Sigmoid colon (tissue), 7 donors: ENCODE results near the gene VASH2. TPM values are rescaled to one million over a fixed set of nuclear protein-coding genes. Genes with fewer than 3 reads are reported as not detected.

Experiments used
- DNase-seq: peaks from one replicate; pipeline ENCODE4 v3.0.0-alpha.2; 2019
- H3K27ac ChIP-seq, 4 donors: fragments of 200-600 bp; sonication (generic); one replicate each; pipeline ENCODE4 v1.5.1; 2016 to 2019; ENCODE audit warnings: mild to moderate bottlenecking in 1 of 4
- H3K27me3 ChIP-seq, 3 donors: fragments of 200-600 bp; sonication (generic); one replicate each; pipeline ENCODE4 v1.5.1; 2019; ENCODE audit warnings: mild to moderate bottlenecking in 1 of 3
- H3K36me3 ChIP-seq, 4 donors: fragments of 200-600 bp; sonication (generic); one replicate each; pipeline ENCODE4 v1.5.1; 2016 to 2019
- H3K4me1 ChIP-seq, 4 donors: fragments of 200-600 bp; sonication (generic); one replicate each; pipeline ENCODE4 v1.5.1; 2017 to 2019
- H3K4me3 ChIP-seq, 4 donors: fragments of 200-600 bp; sonication (generic); one replicate each; pipeline ENCODE4 v1.5.1; 2017 to 2019; ENCODE audit warnings: mild to moderate bottlenecking in 2 of 4, moderate library complexity in 1 of 4
- H3K9me3 ChIP-seq, 4 donors: fragments of 200-600 bp in 3 of 4; sonication (generic) in 3 of 4; one replicate each; pipeline versions ENCODE4 v1.5.1 to v1.6.1; 2013 to 2019
- CTCF ChIP-seq, 4 experiments: fragments of 450-650 bp in 3 of 4; fragments of 200-600 bp in 1 of 4; IDR thresholded peaks; one replicate each; pipeline ENCODE4 v1.5.1; 2016 to 2019; ENCODE audit warnings: antibody characterized with exemption in 4 of 4, mild to moderate bottlenecking in 3 of 4, moderate library complexity in 2 of 4
- EP300 ChIP-seq, 4 donors: sonication (generic); formaldehyde crosslinking; IDR thresholded peaks; one replicate each; pipeline ENCODE4 v1.6.1; 2017; ENCODE audit warnings: antibody characterized with exemption in 4 of 4
- POLR2A ChIP-seq, 2 donors: fragments of 450-650 bp; IDR thresholded peaks; one replicate each; pipeline ENCODE4 v1.6.1; 2016; ENCODE audit warnings: antibody characterized with exemption in 2 of 2, mild to moderate bottlenecking in 2 of 2, moderate library complexity in 2 of 2
- POLR2AphosphoS5 ChIP-seq, 4 donors: sonication (generic); formaldehyde crosslinking; IDR thresholded peaks; one replicate each; pipeline ENCODE4 v1.6.1; 2017; ENCODE audit warnings: antibody characterized with exemption in 4 of 4
- WGBS, 2 donors: extraction: QIAGEN DNeasy Blood & Tissue Kit; methylation state at CpG; one replicate each; pipeline ENCODE4 v1.1.7; 2013; 5-methylcytosine and 5-hydroxymethylcytosine counted together
- intact Hi-C: fragments of 100-400 bp; cut with DNase I; formaldehyde crosslinking; loops from one replicate; pipeline ENCODE4 v1.15.1; 2023
- polyA plus RNA-seq, 3 donors: library from polyadenylated mRNA; stranded (reverse); fragments of 200-250 nt; gene quantifications; one replicate each; pipeline ENCODE4 v1.2.3, GENCODE V29; 2013
- total RNA-seq, 4 donors: library from RNA; depleted of rRNA; stranded (reverse); fragments of >200 nt; gene quantifications; one replicate each; pipeline ENCODE4 v1.1.0, GENCODE V29; 2016
- donor health status: healthy with polysubstance abuse.
- donor health status: Bipolar disorder and iron deficiency.
- donor health status: healthy.

The VASH2 gene
- total and polyA plus RNA-seq, 7 donors, result under 0.01 to 2.1 (median 0.27) TPM

DNA sequence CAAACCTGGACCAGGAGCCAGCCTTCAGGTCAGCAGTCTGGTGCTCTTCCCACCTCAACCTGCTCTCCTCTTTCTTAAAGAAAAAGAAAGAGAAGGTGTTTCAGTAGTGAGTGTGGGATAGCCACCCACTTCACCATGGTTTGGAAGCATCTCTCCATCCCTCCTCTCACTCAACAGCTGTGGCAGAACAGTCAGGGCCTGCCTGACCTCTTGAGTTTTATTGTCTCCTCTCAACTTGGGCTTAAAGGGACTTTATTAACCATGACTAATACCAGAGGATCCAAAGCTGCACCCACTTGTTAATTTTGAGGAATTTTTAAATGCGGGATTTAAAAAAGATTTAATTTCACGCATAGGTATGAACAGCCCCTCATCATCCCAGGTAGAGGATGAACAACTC, 570 bp upstream of the VASH2 start:
- H3K27ac ChIP-seq, result no peak overlapping the region

DNA sequence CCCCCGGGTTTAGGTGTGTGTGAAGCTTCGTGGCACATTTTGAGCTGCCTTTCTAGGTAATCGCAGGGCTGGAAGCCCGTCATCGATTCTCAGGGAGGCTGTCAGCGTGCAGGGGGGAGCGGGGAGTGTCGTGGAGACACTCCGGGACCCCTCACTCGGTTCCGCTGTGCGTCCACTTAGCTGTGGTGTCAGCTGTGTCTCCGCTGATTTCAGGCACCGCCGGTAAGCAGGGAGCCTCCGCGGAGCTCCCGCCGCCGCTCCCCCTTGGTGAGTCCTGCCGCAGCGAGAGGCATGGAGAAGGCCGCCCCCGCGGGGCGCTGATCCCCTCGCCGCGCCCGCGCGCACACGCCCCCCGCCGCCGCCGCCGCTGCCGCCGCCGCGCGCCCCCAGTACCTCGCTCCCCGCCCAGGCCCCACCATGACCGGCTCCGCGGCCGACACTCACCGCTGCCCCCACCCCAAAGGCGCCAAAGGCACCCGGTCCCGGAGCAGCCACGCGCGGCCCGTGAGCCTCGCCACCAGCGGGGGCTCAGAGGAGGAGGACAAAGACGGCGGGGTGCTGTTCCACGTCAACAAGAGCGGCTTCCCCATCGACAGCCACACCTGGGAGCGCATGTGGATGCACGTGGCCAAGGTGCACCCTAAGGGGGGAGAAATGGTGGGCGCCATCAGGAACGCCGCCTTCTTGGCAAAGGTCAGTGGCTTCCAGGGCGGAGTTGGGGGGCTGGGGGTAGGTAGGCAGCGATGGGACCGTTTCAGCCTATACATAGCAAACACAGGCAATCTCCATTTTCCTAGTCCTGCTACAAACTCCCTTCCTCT, 995 bp downstream of the VASH2 start:
- Histone ChIP-seq H3K9me3 (no peaks in the 10 kb centered on the region), H3K36me3 (no peaks in the 10 kb centered on the region), H3K4me1 (peaks cover 0 to 23% (median 19%) of the 10 kb centered on the region in 4 donors), H3K27me3 (peaks cover 0 to 28% (median 12%) of the 10 kb centered on the region in 3 donors), H3K4me3 (peak overlapping the region; percentile 28 to 59 (median 48)), H3K27ac (peak overlapping the region in 2 of 4 donors; percentile 45 to 51)
- WGBS, 2 donors, result 7 to 9% methylated on average over 72 of the region's 72 CpGs
- no peak for TF ChIP-seq POLR2AphosphoS5 (IDR thresholded peaks at IDR 0.05)
- no peak for TF ChIP-seq CTCF (IDR thresholded peaks at IDR 0.05)
- TF ChIP-seq POLR2A (IDR thresholded peaks at IDR 0.05), result no peak
- TF ChIP-seq EP300 (IDR thresholded peaks at IDR 0.05), result no peak
- intact Hi-C loops, result no loop called here
- no peak for DNase-seq

More for the DNA sequence above, 570 bp upstream of the VASH2 start:
- Histone ChIP-seq H3K4me1 (peaks cover 0 to 23% (median 19%) of the 10 kb centered on the region in 4 donors), H3K36me3 (no peaks in the 10 kb centered on the region), H3K4me3 (peak overlapping the region in 3 of 4 donors; percentile 40 to 59 (median 56)), H3K27me3 (peaks cover 0 to 28% (median 12%) of the 10 kb centered on the region in 3 donors), H3K9me3 (no peaks in the 10 kb centered on the region)
- TF ChIP-seq CTCF (IDR thresholded peaks at IDR 0.05) (no peak), EP300 (IDR thresholded peaks at IDR 0.05) (no peak), POLR2AphosphoS5 (IDR thresholded peaks at IDR 0.05) (no peak), POLR2A (IDR thresholded peaks at IDR 0.05) (no peak)
- no peak for DNase-seq
- intact Hi-C loops, result no loop called here
- WGBS, 2 donors, result 33 to 40% methylated on average over 2 of the region's 2 CpGs

- Histone ChIP-seq H3K4me3 (peak overlapping the region in 2 of 4 donors; percentile 56 to 59), H3K9me3 (no peaks in the 10 kb centered on the region), H3K4me1 (peaks cover 0 to 23% (median 19%) of the 10 kb centered on the region in 4 donors), H3K27me3 (peaks cover 0 to 28% (median 12%) of the 10 kb centered on the region in 3 donors), H3K36me3 (no peaks in the 10 kb centered on the region), H3K27ac (no peak overlapping the region)
- 78 to 83% methylated on average over 4 of the region's 4 CpGs for WGBS, 2 donors
- DNase-seq, result no peak
- TF ChIP-seq POLR2A (IDR thresholded peaks at IDR 0.05) (no peak), EP300 (IDR thresholded peaks at IDR 0.05) (no peak), CTCF (IDR thresholded peaks at IDR 0.05) (no peak), POLR2AphosphoS5 (IDR thresholded peaks at IDR 0.05) (no peak)
- intact Hi-C loops, result no loop called here
Measured at GRCh38 chr1:212951947-212952640, 1.8 kb downstream of the VASH2 start.

- Histone ChIP-seq H3K9me3 (no peaks in the 10 kb centered on the region), H3K27me3 (peaks cover 0 to 28% (median 12%) of the 10 kb centered on the region in 3 donors), H3K36me3 (no peaks in the 10 kb centered on the region), H3K4me3 (no peak overlapping the region), H3K4me1 (peaks cover 0 to 23% (median 19%) of the 10 kb centered on the region in 4 donors), H3K27ac (no peak overlapping the region)
- TF ChIP-seq EP300 (IDR thresholded peaks at IDR 0.05), result no peak
- no peak for TF ChIP-seq POLR2AphosphoS5 (IDR thresholded peaks at IDR 0.05)
- TF ChIP-seq CTCF (IDR thresholded peaks at IDR 0.05), result no peak
- TF ChIP-seq POLR2A (IDR thresholded peaks at IDR 0.05), result no peak
- intact Hi-C loops, result no loop called here
- no peak for DNase-seq
- 84 to 90% methylated on average over 8 of the region's 8 CpGs for WGBS, 2 donors
Measured at GRCh38 chr1:212952641-212952976, 2.3 kb downstream of the VASH2 start.
